Measurements from ENCODE around the gene GET4. TPM values are rescaled to one million over a fixed set of nuclear protein-coding genes. Genes with fewer than 3 reads are reported as not detected.
A peak's percentile ranks its signal among the peaks of the same experiment; 100 is the strongest.
"Not testable (repeated sequence)": the region's sequence is repeated elsewhere in the genome, so short reads cannot be mapped to it uniquely, and the experiment has no call there.

GET4 gene
- total and polyA plus RNA-seq, 2 donors from 2014 or later, result 44.8 to 80.8 TPM

GRCh38 chr7:908591-909357, 32.4 kb downstream of the GET4 start:
- H3K4me1 ChIP-seq (ENCODE audit: control insufficient read depth in 2 of 3, insufficient read depth in 2 of 3, low read depth in 1 of 3, low read length in 3 of 3); H3K27me3 ChIP-seq (ENCODE audit: control insufficient read depth, insufficient read depth, low read length); H3K4me3 ChIP-seq (ENCODE audit: low read length in 3 of 3); FAIRE-seq; H3K36me3 ChIP-seq (ENCODE audit: control insufficient read depth in 2 of 3, insufficient read depth in 3 of 3, low read length in 3 of 3); intact Hi-C loops (cut with DNase I); H3K9me3 ChIP-seq (ENCODE audit: control insufficient read depth in 2 of 3, insufficient read depth in 1 of 3, low read length in 3 of 3); H3K9ac ChIP-seq (ENCODE audit: low read length in 3 of 3); H3K27ac ChIP-seq (ENCODE audit: low read depth in 2 of 2, low read length in 2 of 2): not testable (repeated sequence)
- peak; percentile 47 to 85 (median 74) for DNase-seq
- TF ChIP-seq CTCF (IDR thresholded peaks at IDR 0.05; ENCODE audit: borderline replicate concordance, extremely low read depth, insufficient read depth), result peak; percentile 93

GRCh38 chr7:909358-910329, 33.3 kb downstream of the GET4 start:
- Histone ChIP-seq H3K9ac (ENCODE audit: low read length in 3 of 3) (no peak overlapping the region), H3K36me3 (ENCODE audit: control insufficient read depth in 2 of 3, insufficient read depth in 3 of 3, low read length in 3 of 3) (no peaks in the 10 kb centered on the region), H3K4me3 (ENCODE audit: low read length in 3 of 3) (no peak overlapping the region), H3K9me3 (ENCODE audit: control insufficient read depth in 2 of 3, insufficient read depth in 1 of 3, low read length in 3 of 3) (no peaks in the 10 kb centered on the region), H3K4me1 (ENCODE audit: control insufficient read depth in 2 of 3, insufficient read depth in 2 of 3, low read depth in 1 of 3, low read length in 3 of 3) (peaks cover 0 to 2% (median 0%) of the 10 kb centered on the region in 3 donors), H3K27ac (ENCODE audit: low read depth in 2 of 2, low read length in 2 of 2) (no peak overlapping the region), H3K27me3 (ENCODE audit: control insufficient read depth, insufficient read depth, low read length) (peaks cover 2% of the 10 kb centered on the region)
- no peak for TF ChIP-seq CTCF (IDR thresholded peaks at IDR 0.05; ENCODE audit: borderline replicate concordance, extremely low read depth, insufficient read depth)
- intact Hi-C loops (cut with DNase I), result no loop called here
- DNase-seq (peak in 1 of 5 donors; percentile 83), FAIRE-seq (no peak)

GRCh38 chr7:910441-910861, 34.1 kb downstream of the GET4 start:
- intact Hi-C loops (cut with DNase I), result no loop called here
- H3K27me3 ChIP-seq (ENCODE audit: control insufficient read depth, insufficient read depth, low read length), result peaks cover 2% of the 10 kb centered on the region
- FAIRE-seq, result no peak
- no peak overlapping the region for H3K9ac ChIP-seq (ENCODE audit: low read length in 3 of 3)
- no peaks in the 10 kb centered on the region for H3K9me3 ChIP-seq (ENCODE audit: control insufficient read depth in 2 of 3, insufficient read depth in 1 of 3, low read length in 3 of 3)
- H3K36me3 ChIP-seq (ENCODE audit: control insufficient read depth in 2 of 3, insufficient read depth in 3 of 3, low read length in 3 of 3), result no peaks in the 10 kb centered on the region
- DNase-seq, result no peak
- no peak overlapping the region for H3K4me3 ChIP-seq (ENCODE audit: low read length in 3 of 3)
- no peak overlapping the region for H3K27ac ChIP-seq (ENCODE audit: low read depth in 2 of 2, low read length in 2 of 2)
- peaks cover 0 to 8% (median 0%) of the 10 kb centered on the region in 3 donors for H3K4me1 ChIP-seq (ENCODE audit: control insufficient read depth in 2 of 3, insufficient read depth in 2 of 3, low read depth in 1 of 3, low read length in 3 of 3)
- TF ChIP-seq CTCF (IDR thresholded peaks at IDR 0.05; ENCODE audit: borderline replicate concordance, extremely low read depth, insufficient read depth), result no peak

Measured in kidney (tissue), 14 donors.